HepG2 (cell line): ENCODE results near the gene CAMTA1.

ENCODE experiments used
- POLR2A ChIP-seq, 2 experiments: IDR thresholded peaks; 2 replicates each; pipeline ENCODE4 v1.6.1; 2011; ENCODE audit warnings: low read depth in 2 of 2, low read length in 2 of 2, mild to moderate bottlenecking in 1 of 2, moderate library complexity in 1 of 2; ENCODE audit not compliant: insufficient read depth in 1 of 2
- ZNF468 ChIP-seq: sonication (generic); formaldehyde crosslinking; IDR thresholded peaks from 2 replicates; pipeline ENCODE4 v1.8.0; 2022; ENCODE audit warnings: mild to moderate bottlenecking, moderate library complexity, missing genetic modification reagents

GRCh38 chr1:7518411-7518810 lies 733.2 kb downstream of the CAMTA1 start:
- TF ChIP-seq POLR2A (IDR thresholded peaks at IDR 0.05; ENCODE audit: insufficient read depth in 1 of 2, low read depth in 2 of 2, low read length in 2 of 2) (no peak), ZNF468 (CRISPR knock-in tag) (no peak)
